Kidney glomerular epithelial cell (primary cell): ENCODE data around the gene RMND1.
"Not testable (repeated sequence)": the region's sequence is repeated elsewhere in the genome, so short reads cannot be mapped to it uniquely, and the experiment has no call there.

Experiments used
- DNase-seq: peaks from one replicate; lab custom pipeline; 2025; lab: John Stamatoyannopoulos, UW

RMND1 gene

GRCh38 chr6:151384151-151384550 lies 67.8 kb downstream of the RMND1 start:
- DNase-seq = no peak

- DNase-seq = not testable (repeated sequence)
Measured at GRCh38 chr6:151382631-151383030, 69.3 kb downstream of the RMND1 start.

- DNase-seq = no peak
Measured at GRCh38 chr6:151381722-151382121, 70.2 kb downstream of the RMND1 start.

GRCh38 chr6:151380848-151381205 lies 71.1 kb downstream of the RMND1 start:
- DNase-seq = no peak

GRCh38 chr6:151379933-151380847 lies 71.7 kb downstream of the RMND1 start:
- DNase-seq = no peak

- DNase-seq = no peak
Measured at GRCh38 chr6:151377095-151377494, 74.8 kb downstream of the RMND1 start.

- DNase-seq = no peak
Measured at GRCh38 chr6:151376440-151376839, 75.5 kb downstream of the RMND1 start.

GRCh38 chr6:151375833-151376232 lies 76.1 kb downstream of the RMND1 start:
- DNase-seq = no peak

- no peak for DNase-seq
Measured at GRCh38 chr6:151374036-151374683, 77.8 kb downstream of the RMND1 start.

GRCh38 chr6:151372164-151372563 lies 79.8 kb downstream of the RMND1 start:
- no peak for DNase-seq

GRCh38 chr6:151370509-151371078 lies 81.3 kb downstream of the RMND1 start:
- peak; percentile 16 for DNase-seq

- no peak for DNase-seq
Measured at GRCh38 chr6:151365233-151365632, 86.7 kb downstream of the RMND1 start.

GRCh38 chr6:151359486-151359885 lies 92.4 kb downstream of the RMND1 start:
- no peak for DNase-seq

GRCh38 chr6:151358475-151358874 lies 93.5 kb downstream of the RMND1 start:
- no peak for DNase-seq

- no peak for DNase-seq
Measured at GRCh38 chr6:151357758-151358436, 94.0 kb downstream of the RMND1 start.

GRCh38 chr6:151356983-151357382 lies 94.9 kb downstream of the RMND1 start:
- DNase-seq = not testable (repeated sequence)
